HG02870 (cell line): ENCODE data around the gene TRPV5.
A peak's percentile ranks its signal among the peaks of the same experiment; 100 is the strongest.

Source experiments
- ATAC-seq: cut with Tn5 transposase; IDR thresholded peaks from one replicate; pipeline ENCODE4 v1.9.1; 2021; ENCODE audit warnings: mild to moderate bottlenecking, moderate library complexity; ENCODE audit not compliant: unreplicated experiment

TRPV5 gene

DNA sequence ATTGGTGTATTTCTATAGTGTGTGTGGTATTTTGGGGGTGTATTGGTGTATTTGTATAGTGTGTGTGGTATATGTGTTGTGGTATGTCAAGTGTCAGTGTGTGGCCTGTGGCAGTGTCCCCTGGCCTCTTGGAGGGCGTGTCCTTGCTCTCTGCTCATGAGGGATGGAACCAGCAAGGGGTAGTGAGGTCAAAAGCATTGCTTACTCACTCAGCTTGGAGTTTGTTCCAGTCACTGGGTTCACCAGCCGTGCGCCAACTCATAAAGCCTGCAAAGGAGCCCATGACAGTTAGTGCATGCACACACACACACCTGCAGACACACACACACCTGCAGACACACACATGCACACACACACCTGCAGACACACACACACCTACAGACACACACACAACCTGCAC, 43.7 kb downstream of the TRPV5 start:
- ATAC-seq, result no peak

- no peak for ATAC-seq
These were observed 46.1 kb downstream of the TRPV5 start for GRCh38 chr7:142887282-142888015.

- no peak for ATAC-seq
These were observed 46.7 kb downstream of the TRPV5 start for GRCh38 chr7:142886866-142887265.

DNA sequence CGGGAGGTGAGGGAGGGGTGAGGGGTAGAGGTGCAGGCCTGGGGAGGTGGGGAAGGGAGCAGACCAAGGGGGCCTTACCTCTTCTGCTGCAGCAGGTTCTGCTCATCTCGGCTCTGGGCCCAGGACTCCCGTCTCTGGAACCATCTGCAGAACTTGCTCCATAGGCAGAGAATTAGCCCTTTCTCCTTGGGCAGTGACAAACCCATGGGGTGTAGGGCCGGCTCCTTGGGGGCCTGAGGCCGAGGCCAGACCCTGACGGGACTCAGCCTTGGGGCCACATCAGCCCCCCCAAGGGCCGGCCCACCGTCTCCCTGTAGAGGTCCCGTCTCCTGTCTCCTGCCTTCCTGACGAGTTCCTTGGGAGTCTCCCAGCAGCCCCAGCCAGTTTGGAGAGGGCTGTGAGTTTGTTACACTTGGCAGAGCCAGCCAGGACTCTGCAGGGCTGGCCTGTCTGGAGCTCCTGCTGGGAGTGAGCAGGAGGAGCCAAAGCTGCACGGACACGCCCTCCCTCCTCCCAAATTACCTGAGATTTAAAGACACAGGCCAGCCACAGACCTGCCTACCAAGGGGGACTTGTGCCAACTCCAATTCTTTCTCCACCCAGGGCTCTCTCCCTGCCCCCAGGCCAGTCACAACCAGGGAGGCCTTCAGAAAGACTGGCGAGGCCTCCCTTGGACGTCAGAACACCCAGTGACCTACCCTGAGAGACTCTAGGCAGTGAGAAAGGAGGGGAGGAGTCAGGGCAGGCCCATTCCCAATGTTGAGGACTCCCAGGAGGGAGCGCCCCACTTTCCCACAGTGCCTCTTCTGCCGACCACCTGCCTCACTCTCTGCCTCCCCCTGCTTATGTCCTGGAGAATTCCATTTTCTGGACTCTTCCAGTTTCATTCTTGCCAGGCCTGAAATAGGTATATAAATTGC, 48.0 kb downstream of the TRPV5 start, which contains the start of gene TRPV6:
TRPV6 (minus strand) TSS at position 435 of the 920 bp plus-strand sequence.
- no peak for ATAC-seq

DNA sequence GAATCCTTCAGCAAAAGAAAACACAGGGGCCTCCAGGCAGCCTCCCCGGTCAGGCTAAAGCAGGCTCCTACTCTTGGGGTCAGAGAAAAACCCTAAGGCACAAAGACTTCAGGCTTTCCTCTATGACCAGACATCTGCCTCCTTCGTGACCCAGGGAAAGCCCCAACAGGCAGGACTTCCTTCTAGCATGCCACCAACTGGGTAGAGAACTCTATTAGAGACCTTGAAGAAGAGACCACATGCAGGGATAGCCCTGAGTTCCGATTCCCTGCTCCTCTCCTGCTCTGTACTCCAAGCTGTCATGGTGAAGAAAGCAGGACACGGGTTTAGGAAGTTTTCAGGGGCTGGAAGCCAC, 49.3 kb downstream of the TRPV5 start:
- ATAC-seq, result peak; percentile 41

DNA sequence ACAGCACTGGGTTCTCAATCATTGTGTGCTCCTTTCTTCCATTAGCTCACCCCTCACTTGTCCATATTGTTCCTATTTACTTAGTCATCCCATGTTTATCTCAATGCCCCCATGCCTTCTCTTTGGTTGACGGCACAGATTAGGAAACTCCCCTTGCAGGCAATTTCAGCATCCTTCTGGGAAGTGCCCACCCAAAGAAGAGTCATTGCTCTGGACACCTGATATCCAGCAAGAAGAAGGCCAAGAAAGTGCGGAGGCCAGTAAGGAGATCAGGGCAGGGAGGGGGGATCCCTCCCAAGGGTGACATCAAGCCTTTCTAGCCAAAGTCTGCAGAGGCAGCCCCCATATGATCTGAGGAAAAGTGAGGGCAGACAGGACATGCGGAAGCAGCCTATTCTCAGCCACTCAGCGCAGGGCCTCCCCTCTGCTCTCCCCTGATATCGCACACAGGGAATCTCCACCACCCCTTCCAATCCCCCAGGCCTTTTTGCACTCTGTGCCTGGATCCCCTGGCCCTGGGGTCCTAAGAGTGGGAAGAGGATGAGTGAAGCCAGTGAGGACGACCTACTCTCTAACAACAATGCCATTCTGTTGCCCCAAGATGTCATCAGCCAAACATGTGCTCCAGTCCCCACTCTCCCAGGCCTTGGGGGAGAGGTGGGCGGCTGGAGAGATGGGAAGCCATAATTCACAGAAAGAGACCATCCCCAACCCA, 49.8 kb downstream of the TRPV5 start:
- ATAC-seq, result no peak

DNA sequence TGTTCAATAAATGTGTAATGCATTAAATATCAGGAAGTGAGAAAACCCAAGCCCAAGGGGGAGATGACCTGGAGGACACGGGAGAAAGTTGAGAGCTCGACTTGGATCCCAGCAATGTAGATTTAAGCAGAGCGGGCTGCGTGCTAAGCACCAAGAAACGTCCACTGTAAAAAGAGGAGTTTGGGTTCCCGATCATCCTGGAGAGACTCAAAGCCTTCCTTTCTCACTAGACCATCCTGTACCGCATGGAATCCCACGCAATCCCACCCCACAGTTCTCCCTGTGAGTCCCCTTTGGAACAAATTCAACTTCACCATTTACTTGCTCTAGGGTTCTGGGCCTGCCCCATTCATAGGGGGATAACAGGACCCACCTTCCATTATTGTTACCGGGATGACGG, 50.4 kb downstream of the TRPV5 start:
- no peak for ATAC-seq

DNA sequence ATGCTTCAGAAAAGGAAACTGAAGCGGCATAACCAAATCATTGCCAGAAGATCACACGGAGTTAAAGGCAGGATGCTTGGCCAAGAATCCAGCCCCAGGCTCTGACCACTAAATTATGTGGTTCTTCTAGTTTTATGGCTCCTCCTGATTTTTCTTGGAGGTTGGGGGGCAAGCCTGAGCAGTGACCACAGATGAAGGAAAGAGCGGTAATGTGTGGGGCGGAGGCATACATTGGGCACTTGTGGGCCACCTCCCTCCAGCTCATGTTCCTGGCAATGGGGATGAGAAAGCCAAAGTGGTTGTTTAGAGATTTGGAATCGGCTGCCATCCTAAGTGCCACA, 51.2 kb downstream of the TRPV5 start:
- no peak for ATAC-seq

- peak; percentile 67 for ATAC-seq
These were observed 51.8 kb downstream of the TRPV5 start for GRCh38 chr7:142881586-142882337.

- ATAC-seq, result peak; percentile 50
These were observed 52.6 kb downstream of the TRPV5 start for GRCh38 chr7:142880876-142881505.

DNA sequence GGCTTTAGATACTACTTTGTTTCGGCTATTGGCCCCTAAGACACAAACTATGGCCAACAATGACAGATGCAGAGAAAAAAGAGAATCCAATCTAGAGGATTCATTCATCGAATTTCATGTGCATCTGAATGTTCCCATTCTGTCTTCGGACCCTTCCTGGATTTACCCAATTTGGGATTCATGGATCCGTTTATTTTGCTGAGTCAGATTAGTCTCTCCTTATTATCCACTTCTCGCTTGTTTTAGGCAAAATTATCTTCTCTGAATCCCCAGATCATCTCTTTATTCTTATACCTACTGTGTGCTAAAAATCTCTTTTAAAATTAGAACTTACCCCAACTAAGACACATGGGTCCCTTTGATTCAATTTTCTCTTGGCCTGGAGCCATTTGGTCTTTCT, 54.5 kb downstream of the TRPV5 start:
- ATAC-seq, result no peak

DNA sequence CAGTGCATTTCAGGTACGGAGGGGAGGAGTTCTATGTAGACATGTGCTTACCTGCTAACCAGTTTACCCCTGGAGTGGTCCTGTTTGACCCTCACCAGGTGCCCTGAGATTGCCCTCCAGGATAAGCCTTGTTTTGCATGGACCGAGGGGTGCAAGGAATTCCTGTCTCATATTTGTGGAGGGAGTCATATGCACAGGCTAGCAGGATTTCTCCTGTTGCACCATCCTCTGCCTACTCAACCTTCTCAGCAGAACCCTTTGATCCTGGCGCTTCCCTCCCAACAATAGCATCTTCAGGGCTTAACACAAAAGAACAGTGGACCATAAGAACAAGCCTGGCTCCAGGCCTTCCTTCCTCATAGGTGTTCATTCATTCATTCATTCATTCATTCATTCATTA, 55.2 kb downstream of the TRPV5 start:
- no peak for ATAC-seq

- ATAC-seq, result no peak
These were observed 56.3 kb downstream of the TRPV5 start for GRCh38 chr7:142876991-142877910.

GRCh38 chr7:142876236-142876960, 57.1 kb downstream of the TRPV5 start:
- no peak for ATAC-seq

GRCh38 chr7:142875456-142875855, 58.1 kb downstream of the TRPV5 start:
- ATAC-seq, result no peak

DNA sequence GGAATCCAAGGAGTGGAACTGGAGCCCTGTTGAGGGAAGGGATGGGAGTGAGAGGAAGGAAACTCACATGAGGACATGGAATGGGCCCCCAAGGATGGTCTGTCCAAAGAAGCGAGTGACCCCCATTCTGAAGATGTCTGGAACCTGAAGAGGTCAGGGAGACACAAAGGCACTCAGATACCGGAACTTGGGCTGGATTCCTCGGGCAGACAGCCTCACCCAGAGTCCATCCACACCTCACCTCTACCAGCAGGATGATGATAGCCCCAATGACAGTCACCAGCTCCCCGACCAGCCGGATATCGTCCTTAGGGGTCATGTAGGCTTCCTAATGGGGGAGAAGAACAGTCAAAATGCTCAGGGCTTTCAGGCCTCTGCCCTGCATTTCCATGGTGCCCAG, 58.7 kb downstream of the TRPV5 start:
- ATAC-seq, result no peak

DNA sequence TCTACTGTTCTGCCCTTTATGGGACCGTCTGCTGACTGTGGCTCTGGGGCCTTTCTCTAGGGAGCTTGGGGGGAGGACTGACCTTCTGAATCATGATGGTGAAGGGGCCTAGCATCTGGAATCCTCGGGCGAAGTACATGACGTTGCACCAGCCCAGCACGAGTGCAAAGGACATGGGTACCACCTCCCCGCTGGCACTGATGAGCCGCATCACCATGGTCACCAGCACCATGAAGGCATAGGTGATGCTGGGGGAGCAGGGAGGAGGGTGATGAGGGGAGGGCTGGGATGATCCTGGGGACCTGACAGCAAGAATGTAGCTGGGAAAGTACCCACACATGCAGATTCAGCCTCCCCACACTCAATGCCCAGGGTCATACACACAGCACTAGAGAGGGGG, 59.1 kb downstream of the TRPV5 start:
- ATAC-seq, result no peak

DNA sequence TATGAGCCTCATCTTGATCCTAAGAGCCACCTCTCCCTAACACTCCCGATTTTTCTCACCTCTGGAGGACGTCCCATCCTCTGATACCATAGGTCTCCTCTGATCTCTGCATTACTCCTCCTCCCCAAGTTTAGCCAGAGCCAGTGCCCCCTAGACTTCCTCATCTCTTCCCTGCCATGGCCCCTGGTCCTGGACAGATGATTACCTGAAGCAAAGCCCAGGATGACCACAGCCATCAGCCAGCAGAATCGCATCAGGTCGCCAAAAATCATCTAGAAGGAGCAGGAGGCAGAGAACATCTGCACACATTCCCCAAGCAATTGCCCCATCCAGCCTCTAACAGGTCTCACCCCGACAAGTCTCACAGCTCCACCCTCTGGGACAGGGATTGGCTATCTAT, 59.7 kb downstream of the TRPV5 start:
- no peak for ATAC-seq
